GM19035 (cell line): ENCODE measurements around the gene ETNPPL.
"Not testable (repeated sequence)": the region's sequence is repeated elsewhere in the genome, so short reads cannot be mapped to it uniquely, and the experiment has no call there.

ENCODE experiments used
- ATAC-seq: cut with Tn5 transposase; IDR thresholded peaks from one replicate; pipeline ENCODE4 v1.9.1; 2021; ENCODE audit not compliant: unreplicated experiment

The ETNPPL gene

GRCh38 chr4:108758498-108758897 is 4.4 kb downstream of the ETNPPL start:
- ATAC-seq = no peak

GRCh38 chr4:108754327-108754726 is 8.5 kb downstream of the ETNPPL start:
- ATAC-seq = no peak

- ATAC-seq = no peak
Measured at GRCh38 chr4:108751321-108751720, 11.5 kb downstream of the ETNPPL start.

GRCh38 chr4:108749119-108749518 is 13.7 kb downstream of the ETNPPL start:
- no peak for ATAC-seq

- ATAC-seq = no peak
Measured at GRCh38 chr4:108746511-108746910, 16.3 kb downstream of the ETNPPL start.

GRCh38 chr4:108744307-108744706 is 18.5 kb downstream of the ETNPPL start:
- no peak for ATAC-seq

GRCh38 chr4:108742451-108743420 is 20.1 kb downstream of the ETNPPL start:
- ATAC-seq = no peak

GRCh38 chr4:108738003-108738706 is 24.7 kb downstream of the ETNPPL start:
- no peak for ATAC-seq

- ATAC-seq = no peak
Measured at GRCh38 chr4:108731006-108731405, 31.8 kb downstream of the ETNPPL start.

- no peak for ATAC-seq
Measured at GRCh38 chr4:108730579-108730978, 32.3 kb downstream of the ETNPPL start.

- no peak for ATAC-seq
Measured at GRCh38 chr4:108729731-108730130, 33.1 kb downstream of the ETNPPL start.

- no peak for ATAC-seq
Measured at GRCh38 chr4:108725457-108725856, 37.4 kb downstream of the ETNPPL start.

- ATAC-seq = no peak
Measured at GRCh38 chr4:108717386-108717785, 45.5 kb downstream of the ETNPPL start.

- ATAC-seq = no peak
Measured at GRCh38 chr4:108716340-108716739, 46.5 kb downstream of the ETNPPL start.

- ATAC-seq = no peak
Measured at GRCh38 chr4:108714880-108715279, 48.0 kb downstream of the ETNPPL start.

- not testable (repeated sequence) for ATAC-seq
Measured at GRCh38 chr4:108710578-108710977, 52.3 kb downstream of the ETNPPL start.

GRCh38 chr4:108709722-108710121 is 53.1 kb downstream of the ETNPPL start:
- ATAC-seq = no peak

GRCh38 chr4:108709234-108709633 is 53.6 kb downstream of the ETNPPL start:
- no peak for ATAC-seq

GRCh38 chr4:108706289-108706688 is 56.6 kb downstream of the ETNPPL start:
- ATAC-seq = no peak

- ATAC-seq = no peak
Measured at GRCh38 chr4:108703966-108704365, 58.9 kb downstream of the ETNPPL start.

GRCh38 chr4:108703370-108703769 is 59.5 kb downstream of the ETNPPL start:
- ATAC-seq = no peak

- no peak for ATAC-seq
Measured at GRCh38 chr4:108702960-108703359, 59.9 kb downstream of the ETNPPL start.
